HCEC 1CT (cell line): ENCODE data around the gene CARD14.

Experiments used
- DNase-seq: peaks from one replicate; pipeline ENCODE4 v3.0.0-alpha.2; 2017

CARD14 gene

GRCh38 chr17:80212962-80213642, 43.3 kb downstream of the CARD14 start:
- no peak for DNase-seq

DNA sequence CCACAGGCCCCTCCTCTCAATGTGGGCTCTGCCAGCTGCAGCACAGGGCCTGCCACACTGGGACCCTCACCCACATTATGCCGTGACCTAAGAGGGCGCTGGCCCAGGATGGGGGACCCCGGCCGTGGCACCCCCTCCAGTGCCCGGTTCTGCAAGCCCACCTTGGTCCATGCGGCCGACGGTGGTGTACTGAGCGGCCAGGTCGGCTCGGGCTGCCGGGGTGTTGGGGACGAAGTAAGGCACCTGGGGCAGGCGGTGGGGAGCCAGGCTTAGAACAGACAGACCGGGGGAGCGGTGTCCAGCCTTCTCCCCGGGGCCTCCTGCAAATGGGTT, 43.8 kb downstream of the CARD14 start:
- DNase-seq: no peak

DNA sequence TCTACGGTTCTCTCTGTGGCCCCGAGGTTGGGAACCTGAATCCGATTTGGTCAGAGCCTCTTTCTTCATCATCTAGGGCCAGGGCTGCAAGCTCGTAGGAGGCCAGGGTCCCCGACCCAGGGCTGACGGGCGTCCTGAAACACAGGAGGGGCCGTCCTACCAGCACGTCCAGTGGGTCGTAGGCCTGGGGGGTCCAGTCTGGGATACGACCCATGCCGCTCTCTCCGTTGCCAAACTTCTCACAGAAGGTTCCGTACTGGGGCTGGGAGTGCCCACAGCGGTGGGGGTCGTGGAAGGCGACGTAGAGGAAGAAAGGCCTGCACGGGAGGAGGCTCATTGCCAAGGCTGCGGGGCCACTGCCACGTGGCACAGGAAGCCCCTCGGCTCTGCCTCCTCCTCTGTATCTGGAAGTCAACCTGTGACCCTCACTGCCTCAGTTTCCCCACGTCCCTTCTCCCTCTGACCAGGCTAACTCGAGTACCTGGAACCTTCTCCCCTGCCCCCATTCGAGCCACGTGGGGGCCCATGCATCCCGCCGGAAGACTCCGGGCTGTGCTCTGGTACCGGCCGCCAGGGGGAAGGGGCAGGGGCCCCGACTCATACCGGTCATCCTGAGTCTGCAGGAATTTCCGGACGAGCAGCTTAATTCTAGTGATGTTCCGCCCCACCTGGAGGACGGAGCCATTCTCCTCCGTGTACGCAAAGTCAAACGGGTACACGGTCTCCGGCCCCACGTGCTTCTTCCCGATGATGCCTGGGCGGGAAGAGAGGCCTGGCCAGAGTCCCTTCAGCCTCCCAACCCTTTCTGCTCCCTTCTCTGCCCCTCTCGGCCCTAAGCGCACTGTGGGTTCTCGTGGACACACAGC, 44.4 kb downstream of the CARD14 start:
- no peak for DNase-seq

GRCh38 chr17:80214878-80215210, 45.0 kb downstream of the CARD14 start:
- DNase-seq: no peak

- no peak for DNase-seq
Measured at GRCh38 chr17:80216473-80217456, 46.9 kb downstream of the CARD14 start.

GRCh38 chr17:80217703-80218362, 48.0 kb downstream of the CARD14 start:
- no peak for DNase-seq

GRCh38 chr17:80218391-80218790, 48.6 kb downstream of the CARD14 start:
- no peak for DNase-seq

- DNase-seq: peak; percentile 69
Measured at GRCh38 chr17:80219013-80219762, 49.4 kb downstream of the CARD14 start.

- no peak for DNase-seq
Measured at GRCh38 chr17:80219763-80220053, 49.9 kb downstream of the CARD14 start.

DNA sequence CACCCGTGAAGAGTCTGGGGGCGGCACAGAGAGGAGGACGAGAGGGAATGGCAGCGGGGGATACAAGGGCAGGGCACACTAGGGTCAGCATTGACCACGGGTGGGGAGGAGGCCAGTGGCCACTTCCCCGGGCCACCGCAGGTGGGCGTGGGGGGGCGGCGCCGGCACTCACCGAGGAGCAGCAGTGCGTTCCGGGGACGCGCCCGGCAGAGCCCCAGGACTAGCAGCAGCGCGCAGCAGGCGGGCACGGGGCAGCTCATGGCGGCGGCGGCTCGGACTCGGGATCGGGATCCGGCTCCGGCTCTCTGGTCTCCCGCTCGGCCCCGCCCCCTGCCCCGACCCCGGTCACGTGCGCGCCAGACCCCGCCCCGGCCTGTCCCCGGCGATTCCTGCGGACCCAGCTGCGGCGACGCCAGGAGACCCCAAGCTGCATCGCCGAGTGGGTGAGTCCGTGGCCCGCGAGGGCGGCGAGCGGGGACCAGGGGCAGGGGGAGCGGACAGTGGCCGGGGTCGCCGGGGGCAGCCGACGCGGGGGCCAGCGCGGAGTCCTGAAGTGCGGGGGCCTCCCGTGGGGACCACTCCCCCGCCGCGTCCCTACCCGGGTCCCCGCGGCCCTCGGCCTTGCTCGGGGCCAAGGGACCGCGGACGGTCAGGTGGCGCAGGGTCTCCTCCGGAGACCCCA, 50.4 kb downstream of the CARD14 start, which contains the start of the genes SGSH and SLC26A11:
Gene SGSH (minus strand): TSS at position 280 of the 682 bp plus-strand sequence. CDS start 20 bp downstream, at position 260.
Gene SLC26A11 (plus strand): TSS at position 374 of the 682 bp plus-strand sequence. CDS start 1,134 bp downstream, outside the sequence.
- DNase-seq: peak; percentile 48

DNA sequence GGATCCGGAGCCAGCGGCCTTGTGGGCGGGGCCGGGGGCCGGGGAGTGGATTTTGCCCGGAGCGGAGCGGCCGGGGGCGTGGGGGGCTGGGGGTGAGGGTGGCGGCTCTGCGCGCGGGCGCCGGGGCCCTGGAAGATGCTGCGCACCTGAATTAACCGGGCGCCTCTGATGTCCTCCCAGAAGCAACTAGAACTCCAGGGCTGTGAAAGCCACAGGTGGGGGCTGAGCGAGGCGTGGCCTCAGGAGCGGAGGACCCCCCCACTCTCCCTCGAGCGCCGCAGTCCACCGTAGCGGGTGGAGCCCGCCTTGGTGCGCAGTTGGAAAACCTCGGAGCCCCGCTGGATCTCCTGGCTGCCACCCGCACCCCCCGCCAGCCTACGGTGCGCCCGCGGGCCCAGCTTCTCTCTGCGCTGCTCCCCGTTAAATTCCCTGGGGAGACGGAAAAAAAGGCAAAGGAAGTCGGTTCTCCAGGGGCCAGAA, 50.9 kb downstream of the CARD14 start:
- DNase-seq: no peak

DNA sequence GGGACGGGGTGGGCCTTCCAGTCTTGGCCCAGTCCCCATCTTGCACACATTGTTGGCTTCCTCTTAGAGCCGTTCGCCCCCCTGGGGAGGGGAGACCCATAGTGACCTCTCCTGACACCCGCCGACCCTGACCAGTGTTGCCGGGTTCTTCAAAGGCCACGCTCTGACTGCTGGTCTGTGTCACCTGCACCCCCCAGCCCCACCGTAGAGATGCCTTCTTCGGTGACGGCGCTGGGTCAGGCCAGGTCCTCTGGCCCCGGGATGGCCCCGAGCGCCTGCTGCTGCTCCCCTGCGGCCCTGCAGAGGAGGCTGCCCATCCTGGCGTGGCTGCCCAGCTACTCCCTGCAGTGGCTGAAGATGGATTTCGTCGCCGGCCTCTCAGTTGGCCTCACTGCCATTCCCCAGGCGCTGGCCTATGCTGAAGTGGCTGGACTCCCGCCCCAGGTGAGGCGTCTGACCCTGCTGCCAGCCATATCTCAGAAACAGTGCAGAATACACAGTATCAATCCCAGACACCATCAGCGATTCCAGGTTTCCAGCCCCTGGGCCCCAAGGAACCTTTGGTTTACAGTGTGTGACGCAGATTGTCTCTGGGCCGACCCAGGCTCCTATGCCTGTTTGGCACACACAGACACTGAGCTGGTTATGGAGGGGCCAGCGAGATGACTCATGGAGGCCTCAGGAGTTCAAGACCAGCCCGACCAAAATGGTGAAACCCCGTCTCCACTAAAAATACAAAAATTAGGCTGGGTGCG, 51.7 kb downstream of the CARD14 start:
- DNase-seq: no peak

- DNase-seq: no peak
Measured at GRCh38 chr17:80222376-80223141, 52.7 kb downstream of the CARD14 start.

DNA sequence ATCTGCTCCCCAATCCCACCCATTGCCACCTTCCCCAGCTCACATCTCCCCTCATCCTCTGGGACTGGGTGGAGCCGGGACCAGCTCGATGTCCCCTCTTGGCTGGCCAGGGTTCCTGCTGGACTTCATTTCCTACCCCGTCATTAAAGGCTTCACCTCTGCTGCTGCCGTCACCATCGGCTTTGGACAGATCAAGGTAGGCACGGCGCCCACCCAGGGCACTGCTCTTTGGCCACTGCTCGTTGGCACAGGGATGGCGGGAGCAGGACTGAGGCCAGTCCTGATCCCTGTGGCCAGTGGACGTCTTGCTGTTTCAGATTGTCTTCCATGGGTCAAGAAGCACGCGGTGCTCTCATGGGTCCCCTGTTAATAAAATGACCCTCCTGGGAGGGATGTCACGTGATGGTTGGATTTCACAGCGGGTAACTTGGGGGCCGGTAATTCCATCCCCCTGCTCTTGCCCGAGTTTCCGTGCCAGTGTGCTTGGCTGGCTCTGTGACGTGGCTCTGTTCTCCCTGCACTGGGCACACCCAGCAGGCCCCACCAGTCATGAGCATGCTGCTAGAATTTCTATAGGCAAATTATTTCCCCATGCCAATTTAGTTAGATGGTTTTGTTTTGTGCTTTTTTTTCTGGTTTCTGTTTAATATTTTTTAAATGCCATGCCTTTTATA, 53.4 kb downstream of the CARD14 start:
- DNase-seq: no peak

DNA sequence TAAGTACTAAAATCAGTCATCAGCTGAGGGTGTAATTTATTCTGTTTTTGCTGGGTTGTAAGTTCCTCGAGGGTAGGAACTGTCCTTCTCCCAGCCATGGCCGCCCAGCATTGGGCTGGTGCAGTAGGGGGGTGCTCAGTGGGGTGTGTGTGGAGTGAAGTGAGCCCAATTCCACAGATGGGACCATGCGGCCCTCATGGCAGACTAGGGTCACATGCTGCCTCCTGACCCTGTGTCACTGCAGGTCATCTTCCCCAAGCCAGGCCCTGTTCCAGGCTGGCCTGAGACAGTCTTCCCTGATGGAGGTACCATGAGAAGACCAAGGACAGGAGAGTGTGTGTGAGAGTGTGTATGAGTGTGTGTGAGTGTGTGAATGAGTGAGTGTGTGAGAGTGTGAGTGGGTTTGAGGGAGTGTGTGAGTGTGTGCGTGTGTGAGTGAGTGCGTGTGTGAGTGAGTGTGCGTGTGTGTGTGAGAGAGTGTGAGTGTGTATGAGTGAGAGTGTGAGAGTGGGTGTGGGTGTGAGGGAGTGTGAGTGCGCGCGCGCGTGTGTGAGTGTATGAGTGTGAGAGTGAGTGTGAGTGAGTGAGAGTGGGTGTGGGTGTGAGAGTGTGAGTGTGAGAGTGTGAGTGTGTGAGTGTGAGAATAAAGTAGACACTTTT, 54.1 kb downstream of the CARD14 start:
- no peak for DNase-seq

GRCh38 chr17:80224683-80225082, 54.9 kb downstream of the CARD14 start:
- no peak for DNase-seq

DNA sequence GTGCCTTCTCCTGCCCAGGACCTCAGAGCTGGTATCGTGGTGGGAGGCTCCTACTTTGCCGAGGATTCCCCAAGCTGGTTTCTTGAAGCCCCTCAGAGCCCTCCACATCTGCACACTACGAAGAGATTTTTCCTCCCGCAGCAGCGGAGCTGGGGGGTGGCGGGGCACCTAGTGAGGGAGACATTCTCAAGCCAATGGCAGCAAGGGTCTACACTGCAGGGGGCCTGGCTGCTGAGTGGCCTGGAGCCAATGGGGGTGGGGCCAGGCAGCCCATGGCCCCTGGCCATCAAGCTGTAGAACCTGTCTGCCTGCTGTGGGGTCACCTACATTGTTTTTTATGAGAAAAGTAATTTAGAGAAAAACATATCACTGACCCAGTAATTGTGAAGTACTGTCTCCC, 55.4 kb downstream of the CARD14 start:
- DNase-seq: no peak

DNA sequence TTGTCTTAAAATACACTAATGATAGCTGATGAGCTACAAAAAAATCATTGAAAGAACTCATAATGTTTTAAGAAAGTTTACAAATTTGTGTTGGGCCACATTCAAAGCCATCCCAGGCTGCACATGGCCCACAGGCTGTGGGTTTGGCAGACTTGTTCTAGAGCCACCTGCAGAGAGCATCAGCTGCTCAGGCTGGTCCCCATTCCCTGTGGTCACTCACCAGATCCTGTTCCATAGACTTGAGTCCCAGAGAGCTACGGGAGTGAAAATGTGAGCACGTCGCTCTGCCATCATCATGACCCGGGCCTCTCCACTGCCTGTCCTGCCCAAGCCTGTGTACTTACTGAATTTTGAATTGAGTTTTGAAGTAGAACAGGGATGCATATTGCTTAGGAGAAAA, 57.3 kb downstream of the CARD14 start:
- no peak for DNase-seq
